Upper lobe of left lung (tissue), 4 donors: ENCODE data around the gene SYN1.

Experiments used
- CTCF ChIP-seq, 6 experiments: fragments of 450-650 bp in 4 of 6; fragments of 200-600 bp in 2 of 6; sonication (generic) in 2 of 6; IDR thresholded peaks; one replicate each; pipeline ENCODE4 v1.5.1; 2016 to 2019; ENCODE audit warnings: antibody characterized with exemption in 6 of 6
- EP300 ChIP-seq, 4 donors: sonication (generic); formaldehyde crosslinking; IDR thresholded peaks; one replicate each; pipeline ENCODE4 v1.5.1; 2017; ENCODE audit warnings: antibody characterized with exemption in 4 of 4, control low read depth in 2 of 4

- no peak for TF ChIP-seq CTCF (IDR thresholded peaks at IDR 0.05)
- TF ChIP-seq EP300 (IDR thresholded peaks at IDR 0.05) = no peak
These were observed 7.2 kb downstream of the SYN1 start for GRCh38 chrX:47612418-47612817.
